WTC11 (cell line): ENCODE results near the gene CADM2.

Experiments
- E2F1 ChIP-seq: sonication (generic); formaldehyde crosslinking; IDR thresholded peaks from 2 replicates; pipeline ENCODE4 v1.8.0; 2022; ENCODE audit warnings: mild to moderate bottlenecking, missing genetic modification reagents
- GABPB1 ChIP-seq: sonication (generic); formaldehyde crosslinking; IDR thresholded peaks from 2 replicates; pipeline ENCODE4 v1.8.1; 2023; ENCODE audit warnings: mild to moderate bottlenecking, missing genetic modification reagents
- TEAD4 ChIP-seq: sonication (generic); formaldehyde crosslinking; IDR thresholded peaks from 2 replicates; pipeline ENCODE4 v1.8.0; 2022; ENCODE audit warnings: mild to moderate bottlenecking, missing genetic modification reagents
- USF1 ChIP-seq: sonication (generic); formaldehyde crosslinking; IDR thresholded peaks from 2 replicates; pipeline ENCODE4 v1.8.0; 2022; ENCODE audit warnings: mild to moderate bottlenecking, missing genetic modification reagents

GRCh38 chr3:85312331-85312730 lies 353.5 kb downstream of the CADM2 start:
- TF ChIP-seq TEAD4 (CRISPR knock-in tag) (no peak), GABPB1 (CRISPR knock-in tag) (no peak), E2F1 (CRISPR knock-in tag) (no peak), USF1 (no peak)
